ENCODE results near the gene LCE1F.

The LCE1F gene

DNA sequence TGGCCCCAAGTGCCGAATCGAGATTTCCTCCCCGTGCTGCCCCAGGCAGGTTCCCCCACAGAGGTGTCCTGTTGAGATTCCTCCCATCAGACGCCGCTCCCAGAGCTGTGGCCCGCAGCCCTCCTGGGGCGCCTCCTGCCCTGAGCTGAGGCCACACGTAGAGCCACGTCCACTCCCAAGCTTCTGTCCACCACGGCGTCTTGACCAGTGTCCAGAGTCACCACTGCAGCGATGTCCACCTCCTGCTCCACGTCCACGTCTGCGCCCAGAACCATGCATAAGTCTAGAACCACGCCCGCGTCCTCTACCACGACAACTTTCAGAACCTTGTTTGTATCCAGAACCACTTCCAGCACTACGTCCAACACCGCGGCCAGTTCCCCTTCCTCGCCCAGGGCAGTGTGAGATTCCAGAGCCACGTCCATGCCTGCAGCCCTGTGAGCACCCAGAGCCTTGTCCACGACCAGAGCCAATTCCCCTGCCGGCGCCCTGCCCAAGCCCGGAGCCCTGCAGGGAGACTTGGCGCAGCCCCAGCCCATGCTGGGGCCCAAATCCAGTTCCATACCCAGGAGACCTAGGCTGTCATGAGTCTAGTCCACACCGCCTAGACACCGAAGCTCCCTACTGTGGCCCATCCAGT is 14.3 kb upstream of the LCE1F start:
- TF ChIP-seq, protein P1, sequence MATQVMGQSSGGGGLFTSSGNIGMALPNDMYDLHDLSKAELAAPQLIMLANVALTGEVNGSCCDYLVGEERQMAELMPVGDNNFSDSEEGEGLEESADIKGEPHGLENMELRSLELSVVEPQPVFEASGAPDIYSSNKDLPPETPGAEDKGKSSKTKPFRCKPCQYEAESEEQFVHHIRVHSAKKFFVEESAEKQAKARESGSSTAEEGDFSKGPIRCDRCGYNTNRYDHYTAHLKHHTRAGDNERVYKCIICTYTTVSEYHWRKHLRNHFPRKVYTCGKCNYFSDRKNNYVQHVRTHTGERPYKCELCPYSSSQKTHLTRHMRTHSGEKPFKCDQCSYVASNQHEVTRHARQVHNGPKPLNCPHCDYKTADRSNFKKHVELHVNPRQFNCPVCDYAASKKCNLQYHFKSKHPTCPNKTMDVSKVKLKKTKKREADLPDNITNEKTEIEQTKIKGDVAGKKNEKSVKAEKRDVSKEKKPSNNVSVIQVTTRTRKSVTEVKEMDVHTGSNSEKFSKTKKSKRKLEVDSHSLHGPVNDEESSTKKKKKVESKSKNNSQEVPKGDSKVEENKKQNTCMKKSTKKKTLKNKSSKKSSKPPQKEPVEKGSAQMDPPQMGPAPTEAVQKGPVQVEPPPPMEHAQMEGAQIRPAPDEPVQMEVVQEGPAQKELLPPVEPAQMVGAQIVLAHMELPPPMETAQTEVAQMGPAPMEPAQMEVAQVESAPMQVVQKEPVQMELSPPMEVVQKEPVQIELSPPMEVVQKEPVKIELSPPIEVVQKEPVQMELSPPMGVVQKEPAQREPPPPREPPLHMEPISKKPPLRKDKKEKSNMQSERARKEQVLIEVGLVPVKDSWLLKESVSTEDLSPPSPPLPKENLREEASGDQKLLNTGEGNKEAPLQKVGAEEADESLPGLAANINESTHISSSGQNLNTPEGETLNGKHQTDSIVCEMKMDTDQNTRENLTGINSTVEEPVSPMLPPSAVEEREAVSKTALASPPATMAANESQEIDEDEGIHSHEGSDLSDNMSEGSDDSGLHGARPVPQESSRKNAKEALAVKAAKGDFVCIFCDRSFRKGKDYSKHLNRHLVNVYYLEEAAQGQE (IDR thresholded peaks at IDR 0.05; ENCODE audit: insufficient read depth in 1 of 2, low read depth in 2 of 2, low read length in 2 of 2): no peak
- TF ChIP-seq SIN3A (IDR thresholded peaks at IDR 0.05; ENCODE audit: borderline replicate concordance, insufficient read depth, low read length) (no peak), POLR2AphosphoS5 (IDR thresholded peaks at IDR 0.05; ENCODE audit: low read depth, low read length) (no peak), TAF1 (IDR thresholded peaks at IDR 0.05; ENCODE audit: borderline replicate concordance, insufficient read depth, low read length) (no peak), FOXP2 (optimal IDR thresholded peaks at IDR 0.05; ENCODE audit: borderline replicate concordance, extremely low read depth, extremely low read length, insufficient read depth) (no peak)

DNA sequence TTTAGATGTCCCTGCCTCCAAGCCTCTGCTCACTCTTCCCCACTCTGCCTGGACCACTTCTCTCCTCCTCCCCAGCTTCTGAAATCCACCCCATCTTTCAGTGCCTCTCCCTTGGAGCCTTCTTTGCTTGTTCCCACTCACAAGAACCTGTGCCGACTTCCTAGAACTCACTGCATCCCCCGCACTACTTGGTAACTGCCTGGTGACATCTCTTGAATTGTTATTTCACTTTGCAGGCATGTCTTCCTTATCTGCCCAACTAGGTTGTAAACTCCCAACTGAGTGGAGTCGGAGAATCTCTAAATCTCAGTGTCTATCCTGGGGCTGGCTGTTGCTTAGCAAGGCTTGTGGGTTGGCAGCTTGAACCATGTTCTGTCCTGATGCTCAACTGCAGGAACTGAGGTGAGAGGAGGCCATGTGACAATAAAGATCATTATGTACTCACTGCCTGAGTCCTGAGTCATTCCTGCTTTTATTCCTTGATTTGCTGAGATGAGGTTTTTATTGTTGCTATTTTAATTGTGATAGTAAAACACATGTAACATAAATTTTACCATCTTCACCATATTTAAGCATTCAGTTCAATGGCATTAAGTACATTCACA is 13.2 kb upstream of the LCE1F start:
- TF ChIP-seq FOXP2 (optimal IDR thresholded peaks at IDR 0.05; ENCODE audit: borderline replicate concordance, extremely low read depth, extremely low read length, insufficient read depth) (no peak), SIN3A (IDR thresholded peaks at IDR 0.05; ENCODE audit: borderline replicate concordance, insufficient read depth, low read length) (no peak), TAF1 (IDR thresholded peaks at IDR 0.05; ENCODE audit: borderline replicate concordance, insufficient read depth, low read length) (no peak), POLR2AphosphoS5 (IDR thresholded peaks at IDR 0.05; ENCODE audit: low read depth, low read length) (no peak)
- TF ChIP-seq, protein P1 (IDR thresholded peaks at IDR 0.05; ENCODE audit: insufficient read depth in 1 of 2, low read depth in 2 of 2, low read length in 2 of 2): no peak

DNA sequence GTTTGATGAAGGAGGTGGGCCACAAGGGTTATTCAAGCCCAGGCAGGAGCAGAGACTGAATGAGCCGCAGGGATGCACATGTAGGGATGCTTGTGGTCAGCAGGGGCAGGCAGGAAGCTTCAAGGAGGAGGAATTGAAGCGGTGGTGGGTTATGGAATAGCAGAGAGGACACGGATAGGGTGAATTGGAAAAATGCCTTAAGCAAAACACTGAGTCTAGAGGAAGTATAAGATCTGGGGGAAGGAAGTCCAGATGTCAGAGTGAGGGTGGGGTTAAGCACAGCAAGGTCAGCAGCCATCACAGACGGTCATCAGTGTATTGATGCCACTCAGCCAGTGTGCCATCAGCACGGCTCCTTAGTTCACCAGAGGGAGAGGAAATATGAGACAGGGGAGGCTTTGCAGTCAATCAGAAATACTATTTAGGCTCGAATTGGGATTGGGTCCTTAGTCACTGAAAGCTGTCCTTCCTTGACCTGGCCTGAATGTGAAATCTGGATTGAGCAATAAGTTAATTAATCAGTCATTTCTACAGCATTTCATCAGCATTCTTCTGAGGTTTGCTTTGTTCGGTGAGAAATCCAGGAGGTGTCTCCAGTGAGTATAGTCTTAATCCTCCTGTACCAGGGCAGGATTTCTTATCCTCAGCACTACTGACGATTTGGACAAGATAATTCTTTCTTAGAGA is 6.0 kb upstream of the LCE1F start:
- TF ChIP-seq TAF1 (IDR thresholded peaks at IDR 0.05; ENCODE audit: borderline replicate concordance, insufficient read depth, low read length) (no peak), FOXP2 (optimal IDR thresholded peaks at IDR 0.05; ENCODE audit: borderline replicate concordance, extremely low read depth, extremely low read length, insufficient read depth) (no peak)

DNA sequence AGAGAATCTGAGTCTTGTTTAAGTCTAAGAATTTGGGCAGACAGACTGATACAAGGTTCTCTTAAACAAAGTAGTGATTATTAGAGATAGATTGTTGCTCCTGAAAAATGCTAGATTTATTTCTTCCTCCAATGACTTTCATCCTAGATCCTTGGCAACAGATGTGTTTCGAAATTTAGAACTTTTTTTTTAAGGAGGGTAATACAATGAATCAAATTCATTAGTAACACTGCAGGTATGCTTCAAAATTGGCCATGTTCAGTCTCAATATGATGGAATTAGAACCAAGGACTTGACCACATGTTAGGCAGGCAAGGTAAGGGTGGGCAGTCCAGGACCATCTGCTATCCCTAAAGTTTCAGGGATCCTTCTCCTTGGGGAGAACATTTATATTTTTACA is 4.5 kb upstream of the LCE1F start:
- TF ChIP-seq POLR2AphosphoS5 (IDR thresholded peaks at IDR 0.05; ENCODE audit: low read depth, low read length) (no peak), TAF1 (IDR thresholded peaks at IDR 0.05; ENCODE audit: borderline replicate concordance, insufficient read depth, low read length) (no peak), SIN3A (IDR thresholded peaks at IDR 0.05; ENCODE audit: borderline replicate concordance, insufficient read depth, low read length) (no peak), FOXP2 (optimal IDR thresholded peaks at IDR 0.05; ENCODE audit: borderline replicate concordance, extremely low read depth, extremely low read length, insufficient read depth) (no peak)
- TF ChIP-seq, protein P1 (IDR thresholded peaks at IDR 0.05; ENCODE audit: insufficient read depth in 1 of 2, low read depth in 2 of 2, low read length in 2 of 2): no peak

DNA sequence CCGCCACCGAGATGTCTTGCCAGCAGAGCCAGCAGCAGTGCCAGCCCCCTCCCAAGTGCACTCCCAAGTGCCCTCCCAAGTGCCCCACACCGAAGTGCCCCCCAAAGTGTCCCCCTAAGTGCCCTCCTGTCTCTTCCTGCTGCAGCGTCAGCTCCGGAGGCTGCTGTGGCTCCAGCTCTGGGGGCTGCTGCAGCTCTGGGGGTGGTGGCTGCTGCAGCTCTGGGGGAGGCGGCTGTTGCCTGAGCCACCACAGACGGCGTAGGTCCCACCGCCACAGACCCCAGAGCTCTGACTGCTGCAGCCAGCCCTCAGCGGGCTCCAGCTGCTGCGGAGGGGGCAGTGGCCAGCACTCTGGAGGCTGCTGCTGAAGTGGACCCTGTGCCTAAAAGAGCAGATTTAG is 1.4 kb downstream of the LCE1F start:
- TF ChIP-seq, protein P1 (IDR thresholded peaks at IDR 0.05; ENCODE audit: insufficient read depth in 1 of 2, low read depth in 2 of 2, low read length in 2 of 2): no peak
- TF ChIP-seq POLR2AphosphoS5 (IDR thresholded peaks at IDR 0.05; ENCODE audit: low read depth, low read length) (no peak), TAF1 (IDR thresholded peaks at IDR 0.05; ENCODE audit: borderline replicate concordance, insufficient read depth, low read length) (no peak), FOXP2 (optimal IDR thresholded peaks at IDR 0.05; ENCODE audit: borderline replicate concordance, extremely low read depth, extremely low read length, insufficient read depth) (no peak), SIN3A (IDR thresholded peaks at IDR 0.05; ENCODE audit: borderline replicate concordance, insufficient read depth, low read length) (no peak)
